ENCODE results near the gene KIF14. TPM values are rescaled to one million over a fixed set of nuclear protein-coding genes. Genes with fewer than 3 reads are reported as not detected.

KIF14 gene
- total RNA-seq: under 1 TPM in 3 of 4 donors, not detected in 1; 0.12 to 0.17 (median 0.13) TPM

- WGBS, 2 donors (ENCODE audit: low coverage in 1 of 2): 0 to 1% methylated on average over 9 to 15 of the region's 59 CpGs
- peak; percentile 98 for ATAC-seq
- Histone ChIP-seq H3K4me3 (peak within 1 kb of the TSS; percentile 55 to 79), H3K4me1 (peaks cover 0 to 27% (median 4%) of the 10 kb centered on the region in 3 donors), H3K36me3 (no peaks in the 10 kb centered on the region), H3K27ac (peak within 1 kb of the TSS in 3 of 4 donors; percentile 6 to 63 (median 45)), H3K27me3 (no peaks in the 10 kb centered on the region), H3K9me3 (no peaks in the 10 kb centered on the region)
- TF ChIP-seq POLR2AphosphoS5 (IDR thresholded peaks at IDR 0.05) (no peak), EP300 (IDR thresholded peaks at IDR 0.05) (no peak), POLR2A (IDR thresholded peaks at IDR 0.05) (no peak)
Observed at GRCh38 chr1:200620273-200621131, at the start of gene KIF14. KIF14 (minus strand) TSS chr1:200620751; CDS start chr1:200618723, 2,028 bp downstream.

GRCh38 chr1:200669314-200670241 is 49.0 kb upstream of the KIF14 start, which contains the start of gene DDX59:
DDX59 (minus strand) TSS chr1:200669907; CDS start chr1:200666740, 3,167 bp downstream.
- Histone ChIP-seq H3K4me3 (peak within 1 kb of the TSS; percentile 76 to 92), H3K9me3 (no peaks in the 10 kb centered on the region), H3K27me3 (no peaks in the 10 kb centered on the region), H3K4me1 (peaks cover 5 to 47% (median 15%) of the 10 kb centered on the region in 3 donors), H3K27ac (peak within 1 kb of the TSS; percentile 93 to 100 (median 100)), H3K36me3 (peaks cover 3 to 21% of the 10 kb centered on the region in 2 donors)
- ATAC-seq: peak; percentile 93
- TF ChIP-seq POLR2AphosphoS5 (IDR thresholded peaks at IDR 0.05): peak; percentile 98
- peak; percentile 91 to 94 for TF ChIP-seq POLR2A (IDR thresholded peaks at IDR 0.05)
- TF ChIP-seq EP300 (IDR thresholded peaks at IDR 0.05): no peak
- peak in 1 of 4 experiments; percentile 26 for TF ChIP-seq CTCF (IDR thresholded peaks at IDR 0.05)
- 0% methylated on average over 9 to 16 of the region's 91 CpGs for WGBS, 2 donors (ENCODE audit: low coverage in 1 of 2)

GRCh38 chr1:200668514-200669313 is 48.2 kb upstream of the KIF14 start:
- 25 to 31% methylated on average over 5 to 7 of the region's 7 CpGs for WGBS, 2 donors (ENCODE audit: low coverage in 1 of 2)

GRCh38 chr1:200666309-200666708 is 45.8 kb upstream of the KIF14 start:
- Histone ChIP-seq H3K27me3 (no peaks in the 10 kb centered on the region), H3K9me3 (no peaks in the 10 kb centered on the region), H3K4me3 (no peak overlapping the region), H3K4me1 (peaks cover 5 to 62% (median 15%) of the 10 kb centered on the region in 3 donors), H3K36me3 (peaks cover 3 to 54% of the 10 kb centered on the region in 2 donors), H3K27ac (peak overlapping the region in 3 of 4 donors; percentile 35 to 60 (median 46))
- TF ChIP-seq EP300 (IDR thresholded peaks at IDR 0.05) (no peak), CTCF (IDR thresholded peaks at IDR 0.05) (no peak), POLR2AphosphoS5 (IDR thresholded peaks at IDR 0.05) (no peak), POLR2A (IDR thresholded peaks at IDR 0.05) (no peak)
- no peak for ATAC-seq
- WGBS, 2 donors (ENCODE audit: low coverage in 1 of 2): 58 to 64% methylated on average over 3 to 8 of the region's 8 CpGs

More at GRCh38 chr1:200668514-200669313, 48.2 kb upstream of the KIF14 start:
- Histone ChIP-seq H3K36me3 (peaks cover 3 to 30% of the 10 kb centered on the region in 2 donors), H3K9me3 (no peaks in the 10 kb centered on the region), H3K27ac (peak overlapping the region; percentile 93 to 100 (median 100)), H3K4me1 (peaks cover 5 to 56% (median 15%) of the 10 kb centered on the region in 3 donors), H3K4me3 (peak overlapping the region; percentile 76 to 92), H3K27me3 (no peaks in the 10 kb centered on the region)
- TF ChIP-seq CTCF (IDR thresholded peaks at IDR 0.05) (no peak), POLR2A (IDR thresholded peaks at IDR 0.05) (no peak)
- no peak for ATAC-seq
